ENCODE measurements around the gene KDM4B.

GRCh38 chr19:5109560-5109959 is 140.6 kb downstream of the KDM4B start:
- no peak for TF ChIP-seq POLR2AphosphoS5 (IDR thresholded peaks at IDR 0.05)
- no peak for TF ChIP-seq CTCF (IDR thresholded peaks at IDR 0.05)
- TF ChIP-seq POLR2A (IDR thresholded peaks at IDR 0.05): no peak
- no peak for TF ChIP-seq EP300 (IDR thresholded peaks at IDR 0.05)

Data from gastroesophageal sphincter (tissue), 3 donors.